PC-9 (cell line): ENCODE measurements around the gene FBLN2. TPM values are rescaled to one million over a fixed set of nuclear protein-coding genes. Genes with fewer than 3 reads are reported as not detected.

Source experiments
- BruUV-seq: library from RNA; stranded (reverse); fragments of 400-500 nt; replicated peaks from 2 replicates; lab custom pipeline; 2021; lab: Mats Ljungman, UMichigan
- CTCF ChIA-PET: fragments of 300-600 bp; sonication (Branson Sonifier 250); formaldehyde crosslinking; loops from one replicate; lab custom pipeline; 2022; ENCODE audit warnings: antibody characterized with exemption; lab: Charles Lee
- POLR2A ChIA-PET: fragments of 300-600 bp; sonication (Branson Sonifier 250); formaldehyde crosslinking; loops from one replicate; lab custom pipeline; 2022; ENCODE audit warnings: antibody characterized with exemption; ENCODE audit not compliant: unreplicated experiment; lab: Charles Lee
- DNase-seq, 2 experiments: peaks; one replicate each; pipeline versions ENCODE4 v3.0.0 to v3.0.0-alpha.2; 2015 to 2022; ENCODE audit warnings: mixed read lengths in 1 of 2
- H2AFZ ChIP-seq: fragments of 200-600 bp; sonication (generic); 2 replicates; pipeline ENCODE4 v1.8.1; 2017; ENCODE audit warnings: antibody characterized with exemption
- H3F3A ChIP-seq: fragments of 200-600 bp; sonication (generic); 2 replicates; pipeline ENCODE4 v1.8.1; 2017; ENCODE audit warnings: antibody characterized with exemption, mild to moderate bottlenecking, low read depth; ENCODE audit not compliant: insufficient read depth
- H3K27ac ChIP-seq: fragments of 200-600 bp; sonication (generic); 2 replicates; pipeline ENCODE4 v1.6.1; 2016; ENCODE audit warnings: mixed run types
- H3K27me3 ChIP-seq: fragments of 200-600 bp; sonication (generic); 2 replicates; pipeline ENCODE4 v1.6.1; 2016; ENCODE audit warnings: low read depth, mixed run types; ENCODE audit not compliant: insufficient read depth
- H3K36me3 ChIP-seq: fragments of 200-600 bp; sonication (generic); 2 replicates; pipeline ENCODE4 v1.6.1; 2016; ENCODE audit warnings: low read depth, mixed run types
- H3K4me1 ChIP-seq: fragments of 200-600 bp; sonication (generic); replicated peaks from 2 replicates; pipeline ENCODE4 v1.6.1; 2016; ENCODE audit warnings: mixed run types; ENCODE audit not compliant: insufficient read depth
- H3K4me2 ChIP-seq: fragments of 200-600 bp; sonication (generic); 2 replicates; pipeline ENCODE4 v1.6.1; 2017; ENCODE audit warnings: mixed run types
- H3K4me3 ChIP-seq: fragments of 200-600 bp; sonication (generic); 2 replicates; pipeline ENCODE4 v1.6.1; 2016; ENCODE audit warnings: mixed run types
- H3K79me2 ChIP-seq: fragments of 200-600 bp; sonication (generic); 2 replicates; pipeline ENCODE4 v1.6.1; 2017; ENCODE audit warnings: low read depth, mixed run types
- H3K9me2 ChIP-seq: fragments of 200-600 bp; sonication (generic); 2 replicates; pipeline ENCODE4 v1.8.1; 2017; ENCODE audit warnings: mild to moderate bottlenecking; ENCODE audit not compliant: insufficient read depth
- H3K9me3 ChIP-seq: fragments of 200-600 bp; sonication (generic); 2 replicates; pipeline ENCODE4 v1.8.1; 2016; ENCODE audit warnings: low read depth; ENCODE audit not compliant: insufficient read depth
- H4K20me1 ChIP-seq: fragments of 200-600 bp; sonication (generic); 2 replicates; pipeline ENCODE4 v1.8.1; 2017; ENCODE audit not compliant: insufficient read depth
- EZH2 ChIP-seq: fragments of 200-600 bp; sonication (generic); IDR thresholded peaks from 2 replicates; pipeline ENCODE4 v1.8.0; 2017; ENCODE audit warnings: antibody characterized with exemption, low read depth
- intact Hi-C: fragments of 100-400 bp; cut with micrococcal nuclease; formaldehyde crosslinking; loops from one replicate; pipeline ENCODE4 v1.10.0; 2022; ENCODE audit not compliant: unreplicated experiment
- total RNA-seq: library from RNA; stranded (reverse); gene quantifications from 2 replicates; pipeline ENCODE4 v1.2.3, GENCODE V29; 2021
- TF ChIP-seq, protein P1 (sequence below): fragments of 200-600 bp; sonication (generic); conservative IDR thresholded peaks from 2 replicates; pipeline ENCODE4 v1.6.1; 2017; ENCODE audit warnings: mixed run types, antibody characterized with exemption, mild to moderate bottlenecking, moderate library complexity

Gene FBLN2
- total RNA-seq, 1 experiment from 2014 or later = 0.57 TPM

- no peaks in the 10 kb centered on the region for H4K20me1 ChIP-seq
- BruUV-seq = no TSS peak
- DNase-seq = no peak
- no peak overlapping the region for H3K4me2 ChIP-seq
- no peaks in the 10 kb centered on the region for H3K9me2 ChIP-seq
- no peaks in the 10 kb centered on the region for H3K9me3 ChIP-seq
- H3K27me3 ChIP-seq = no peaks in the 10 kb centered on the region
- CTCF ChIA-PET = no interaction called here
- H3F3A ChIP-seq = no peaks in the 10 kb centered on the region
- H2AFZ ChIP-seq = no peak overlapping the region
- POLR2A ChIA-PET = interaction anchor here (0.7 kb wide), 1 partner anchor 27 kb away, joined by 5 read pairs; no protein-coding TSS in a partner anchor
- TF ChIP-seq, protein P1, sequence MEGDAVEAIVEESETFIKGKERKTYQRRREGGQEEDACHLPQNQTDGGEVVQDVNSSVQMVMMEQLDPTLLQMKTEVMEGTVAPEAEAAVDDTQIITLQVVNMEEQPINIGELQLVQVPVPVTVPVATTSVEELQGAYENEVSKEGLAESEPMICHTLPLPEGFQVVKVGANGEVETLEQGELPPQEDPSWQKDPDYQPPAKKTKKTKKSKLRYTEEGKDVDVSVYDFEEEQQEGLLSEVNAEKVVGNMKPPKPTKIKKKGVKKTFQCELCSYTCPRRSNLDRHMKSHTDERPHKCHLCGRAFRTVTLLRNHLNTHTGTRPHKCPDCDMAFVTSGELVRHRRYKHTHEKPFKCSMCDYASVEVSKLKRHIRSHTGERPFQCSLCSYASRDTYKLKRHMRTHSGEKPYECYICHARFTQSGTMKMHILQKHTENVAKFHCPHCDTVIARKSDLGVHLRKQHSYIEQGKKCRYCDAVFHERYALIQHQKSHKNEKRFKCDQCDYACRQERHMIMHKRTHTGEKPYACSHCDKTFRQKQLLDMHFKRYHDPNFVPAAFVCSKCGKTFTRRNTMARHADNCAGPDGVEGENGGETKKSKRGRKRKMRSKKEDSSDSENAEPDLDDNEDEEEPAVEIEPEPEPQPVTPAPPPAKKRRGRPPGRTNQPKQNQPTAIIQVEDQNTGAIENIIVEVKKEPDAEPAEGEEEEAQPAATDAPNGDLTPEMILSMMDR = no peak
- no peak for TF ChIP-seq EZH2
- H3K27ac ChIP-seq = no peak overlapping the region
- H3K79me2 ChIP-seq = no peaks in the 10 kb centered on the region
- no peak overlapping the region for H3K4me3 ChIP-seq
- no peaks in the 10 kb centered on the region for H3K4me1 ChIP-seq
- intact Hi-C loops = no loop called here
- no peaks in the 10 kb centered on the region for H3K36me3 ChIP-seq
These were observed 24.1 kb downstream of the FBLN2 start for GRCh38 chr3:13572926-13573623.

DNA sequence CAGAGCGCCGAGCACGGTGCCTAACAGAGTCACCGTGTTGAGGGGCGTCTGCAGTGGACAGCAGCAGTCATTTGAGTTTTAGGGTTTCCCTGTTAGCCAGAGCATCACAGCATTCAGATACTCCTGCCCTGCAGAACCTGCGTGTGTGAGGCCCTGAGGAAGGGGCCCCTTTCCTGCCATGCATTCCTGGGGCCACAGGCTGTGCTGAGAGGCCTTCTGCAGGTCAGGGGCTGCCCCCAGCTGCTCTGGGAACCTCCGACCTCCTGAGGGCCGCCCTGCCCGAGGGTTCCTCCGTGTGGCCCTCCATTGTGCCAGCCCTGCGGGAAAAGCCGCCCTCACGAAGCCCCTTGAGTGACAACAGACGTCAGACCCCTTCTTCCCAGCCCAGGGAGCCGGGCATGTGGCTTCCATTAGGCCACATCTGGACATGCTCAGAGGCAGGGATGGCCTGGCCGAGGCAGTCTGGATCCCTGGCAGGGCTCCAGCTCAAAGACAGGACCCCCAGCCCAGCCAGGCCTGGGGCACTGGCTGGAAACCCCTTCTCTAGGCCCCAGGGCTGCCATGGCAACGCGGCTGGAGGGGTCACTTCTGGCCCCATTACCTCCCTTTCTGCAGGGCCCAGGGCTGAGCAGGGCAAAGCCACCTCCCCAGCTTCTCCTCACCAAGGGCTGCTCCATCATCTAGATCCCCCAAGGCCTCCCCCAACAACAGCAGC, 25.3 kb downstream of the FBLN2 start:
- CTCF ChIA-PET = interaction anchor here (0.6 kb wide), 1 partner anchor 21 kb away, joined by 3 read pairs; no protein-coding TSS in a partner anchor
- BruUV-seq = no TSS peak
- POLR2A ChIA-PET = interaction anchor here (0.7 kb wide), 2 partner anchors 26 to 60 kb away, joined by 3 to 5 read pairs; no protein-coding TSS in a partner anchor
- H3F3A ChIP-seq = 0 out of 2 replicates have a peak, but pooled peaks cover 1% of the 10 kb centered on the region
- no peaks in the 10 kb centered on the region for H3K9me3 ChIP-seq
- H4K20me1 ChIP-seq = no peaks in the 10 kb centered on the region
- intact Hi-C loops = no loop called here
- TF ChIP-seq EZH2 = no peak
- TF ChIP-seq, protein P1 = no peak
- no peak overlapping the region for H3K4me2 ChIP-seq
- H3K36me3 ChIP-seq = no peaks in the 10 kb centered on the region
- DNase-seq = no peak
- no peak overlapping the region for H2AFZ ChIP-seq
- no peaks in the 10 kb centered on the region for H3K79me2 ChIP-seq
- no peaks in the 10 kb centered on the region for H3K27me3 ChIP-seq
- H3K27ac ChIP-seq = no peak overlapping the region
- no peak overlapping the region for H3K4me3 ChIP-seq
- H3K4me1 ChIP-seq = peaks cover 3% of the 10 kb centered on the region; the same call in 1 of the 2 replicates
- no peaks in the 10 kb centered on the region for H3K9me2 ChIP-seq

- intact Hi-C loops = no loop called here
- Histone ChIP-seq H3K9me2 (no peaks in the 10 kb centered on the region), H3K4me3 (no peak overlapping the region), H3K9me3 (no peaks in the 10 kb centered on the region), H3K4me1 (peaks cover 10% of the 10 kb centered on the region), H2AFZ (no peak overlapping the region), H4K20me1 (no peaks in the 10 kb centered on the region), H3K4me2 (no peak overlapping the region), H3K79me2 (no peaks in the 10 kb centered on the region), H3K27ac (no peak overlapping the region), H3K36me3 (no peaks in the 10 kb centered on the region), H3K27me3 (no peaks in the 10 kb centered on the region), H3F3A (peaks cover 8% of the 10 kb centered on the region)
- no peak for DNase-seq
- TF ChIP-seq EZH2 = no peak
- TF ChIP-seq, protein P1 = no peak
- ChIA-PET POLR2A (interaction anchor here (0.7 kb wide), 1 partner anchor 61 kb away, joined by 3 read pairs; no protein-coding TSS in a partner anchor), CTCF (no interaction called here)
- BruUV-seq = no TSS peak
These were observed 26.0 kb downstream of the FBLN2 start for GRCh38 chr3:13574798-13575451.
